Measurements from ENCODE around the gene CWC22. TPM values are rescaled to one million over a fixed set of nuclear protein-coding genes. Genes with fewer than 3 reads are reported as not detected.

CWC22 gene
- total and polyA plus RNA-seq, 2 of the 13 experiments (the other 11 are each of a cell fraction or from before 2014, with no cell fraction given) = 5.7 to 29.2 TPM

DNA sequence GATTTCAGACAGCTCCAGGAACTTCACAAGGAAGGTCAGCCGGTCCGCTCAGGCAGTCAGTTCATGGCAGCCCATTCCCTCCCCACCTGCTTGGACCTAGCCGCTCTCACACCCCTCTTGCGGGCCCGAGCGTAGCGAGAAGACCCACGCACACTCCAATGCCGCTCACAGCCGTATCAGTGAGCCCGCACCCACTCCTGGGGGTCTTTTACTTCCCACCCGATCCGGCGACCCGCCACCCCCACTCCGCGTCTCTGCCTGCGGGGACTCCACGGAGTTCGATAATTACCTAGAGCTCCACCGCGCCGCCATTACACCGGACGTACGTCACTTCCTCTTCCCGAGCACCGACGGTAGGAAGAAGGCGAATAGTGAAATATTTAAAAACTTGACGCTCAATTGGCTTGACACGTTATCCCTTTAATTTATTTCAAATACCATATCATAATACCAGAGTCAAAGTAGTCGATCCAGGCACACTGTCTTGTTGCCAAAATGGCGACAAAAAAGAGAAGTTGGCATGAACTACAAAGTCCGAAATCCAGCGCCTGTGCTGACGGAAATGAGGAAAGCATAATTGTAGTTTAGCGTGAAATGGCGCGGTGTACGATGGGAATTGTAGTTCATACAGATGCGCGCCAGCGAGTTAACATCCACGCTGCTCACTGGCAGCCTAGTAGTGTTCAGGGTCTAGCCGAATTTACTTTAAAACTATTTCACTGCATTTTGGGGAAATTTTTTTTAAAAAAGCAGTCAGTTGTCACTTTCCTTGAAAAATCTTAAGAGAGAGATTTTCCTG, at the start of gene CWC22 (continued):
- TF ChIP-seq SMAD1 (CRISPR knock-in tag; IDR thresholded peaks at IDR 0.05; ENCODE audit: borderline replicate concordance, low read depth) (peak; percentile 93; the same call in 1 of the 2 replicates), SMAD3 (CRISPR knock-in tag; IDR thresholded peaks at IDR 0.05) (peak; percentile 77), ZNF33A (CRISPR knock-in tag; IDR thresholded peaks at IDR 0.05; ENCODE audit: borderline replicate concordance) (no peak), ZNF883 (CRISPR knock-in tag; IDR thresholded peaks at IDR 0.05; ENCODE audit: not compliant biosample characterization) (peak; percentile 71), MAFG (CRISPR knock-in tag; IDR thresholded peaks at IDR 0.05) (no peak), BCL3 (CRISPR knock-in tag; IDR thresholded peaks at IDR 0.05) (no peak; the same call in 1 of the 2 replicates), ZNF329 (CRISPR knock-in tag; IDR thresholded peaks at IDR 0.05; ENCODE audit: low read depth) (0 out of 2 replicates have a peak, but pooled peaks have one; percentile 43), RBAK (CRISPR knock-in tag; IDR thresholded peaks at IDR 0.05) (no peak), TIGD3 (CRISPR knock-in tag; IDR thresholded peaks at IDR 0.05; ENCODE audit: borderline replicate concordance) (peak; percentile 81; the same call in 1 of the 2 replicates), ZNF616 (CRISPR knock-in tag; IDR thresholded peaks at IDR 0.05; ENCODE audit: low read depth) (peak; percentile 83; the same call in 1 of the 2 replicates), ZSCAN12 (CRISPR knock-in tag; IDR thresholded peaks at IDR 0.05) (no peak), AFF4 (CRISPR knock-in tag; IDR thresholded peaks at IDR 0.05) (no peak), STAT5B (CRISPR knock-in tag; IDR thresholded peaks at IDR 0.05) (peak; percentile 82; the same call in 1 of the 2 replicates), NAIF1 (CRISPR knock-in tag; IDR thresholded peaks at IDR 0.05; ENCODE audit: borderline replicate concordance) (0 out of 2 replicates have a peak, but pooled peaks have one; percentile 10), ZGPAT (CRISPR knock-in tag; IDR thresholded peaks at IDR 0.05) (peak; percentile 89), PTBP1 (IDR thresholded peaks at IDR 0.05; ENCODE audit: low read depth, low read length, poor library complexity, severe bottlenecking) (peak; percentile 41), ELF4 (CRISPR knock-in tag; IDR thresholded peaks at IDR 0.05; ENCODE audit: borderline replicate concordance) (peak; percentile 94)
- TF ChIP-seq, protein P1, sequence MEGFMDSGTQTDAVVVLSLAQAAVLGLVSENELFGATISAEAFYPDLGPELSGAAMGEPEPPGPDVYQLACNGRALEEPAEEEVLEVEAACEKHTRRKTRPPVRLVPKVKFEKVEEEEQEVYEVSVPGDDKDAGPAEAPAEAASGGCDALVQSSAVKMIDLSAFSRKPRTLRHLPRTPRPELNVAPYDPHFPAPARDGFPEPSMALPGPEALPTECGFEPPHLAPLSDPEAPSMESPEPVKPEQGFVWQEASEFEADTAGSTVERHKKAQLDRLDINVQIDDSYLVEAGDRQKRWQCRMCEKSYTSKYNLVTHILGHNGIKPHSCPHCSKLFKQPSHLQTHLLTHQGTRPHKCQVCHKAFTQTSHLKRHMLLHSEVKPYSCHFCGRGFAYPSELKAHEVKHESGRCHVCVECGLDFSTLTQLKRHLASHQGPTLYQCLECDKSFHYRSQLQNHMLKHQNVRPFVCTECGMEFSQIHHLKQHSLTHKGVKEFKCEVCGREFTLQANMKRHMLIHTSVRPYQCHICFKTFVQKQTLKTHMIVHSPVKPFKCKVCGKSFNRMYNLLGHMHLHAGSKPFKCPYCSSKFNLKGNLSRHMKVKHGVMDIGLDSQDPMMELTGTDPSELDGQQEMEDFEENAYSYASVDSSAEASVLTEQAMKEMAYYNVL (CRISPR knock-in tag; IDR thresholded peaks at IDR 0.05; ENCODE audit: borderline replicate concordance) = no peak
